K562 (cell line): Measurements from ENCODE around the gene ZNF487. TPM values are rescaled to one million over a fixed set of nuclear protein-coding genes. Genes with fewer than 3 reads are reported as not detected.

ENCODE experiments used
- ATAC-seq: fragments of 200-7000 bp; cut with Tn5 transposase; 3 replicates; pipeline ENCODE4 v1.9.1; 2020; ENCODE audit warnings: moderate library complexity
- BruUV-seq: library from RNA; stranded (reverse); fragments of 400-500 nt; replicated peaks from 2 replicates; lab custom pipeline; 2021; lab: Mats Ljungman, UMichigan
- CTCF ChIA-PET: fragments of 300-600 bp; formaldehyde crosslinking; extraction: SDS; loops from one replicate; lab custom pipeline; 2021; ENCODE audit warnings: low intra/inter-chr PET ratio; lab: Yijun Ruan, JAX
- POLR2A ChIA-PET: fragments of 300-600, 350-650 bp; sonication (Branson Sonifier 250); formaldehyde crosslinking; extraction: SDS; loops from one replicate; lab custom pipeline; 2021; ENCODE audit warnings: antibody characterized with exemption, inconsistent platforms; lab: Yijun Ruan, JAX
- DNase-seq, 4 experiments: peaks; one replicate each; pipeline versions ENCODE4 v3.0.0 to v3.0.0-alpha.2; 2011 to 2018; ENCODE audit warnings: low spot score in 3 of 4, mixed read lengths in 3 of 4; ENCODE audit errors: extremely low read depth in 1 of 4
- FAIRE-seq: peaks from 2 replicates; lab custom pipeline; 2011; peaks lifted over from hg19 to GRCh38; lab: Jason Lieb, UNC
- H2AFZ ChIP-seq: 2 replicates; pipeline ENCODE4 v1.6.0; 2011; ENCODE audit warnings: low read depth, low read length, control low read depth, inconsistent platforms
- H3K27ac ChIP-seq: fragments of 200-600 bp; 3 replicates; pipeline ENCODE4 v1.8.0; 2011; ENCODE audit warnings: low read depth, mild to moderate bottlenecking, control low read depth, inconsistent platforms, low read length, moderate library complexity, mixed read lengths; ENCODE audit errors: extremely low read depth
- H3K27me3 ChIP-seq, 2 experiments: fragments of 300-600 bp in 1 of 2; 2 replicates in 1 of 2; 3 replicates in 1 of 2; pipeline versions ENCODE4 v1.6.0 to v1.8.0; 2011; ENCODE audit warnings: inconsistent platforms in 2 of 2, low read length in 2 of 2, mild to moderate bottlenecking in 1 of 2, mixed read lengths in 1 of 2, moderate library complexity in 1 of 2; ENCODE audit not compliant: control insufficient read depth in 2 of 2, insufficient read depth in 2 of 2
- H3K36me3 ChIP-seq: fragments of 300-600 bp; 3 replicates; pipeline ENCODE4 v1.8.0; 2011; ENCODE audit warnings: mild to moderate bottlenecking, low read length, inconsistent platforms; ENCODE audit not compliant: control insufficient read depth, insufficient read depth
- H3K4me1 ChIP-seq, 2 experiments: fragments of 200-600 bp in 1 of 2; replicated peaks in 1 of 2; 2 replicates in 1 of 2; 3 replicates in 1 of 2; pipeline versions ENCODE4 v1.5.1 to v1.8.0; 2011; ENCODE audit warnings: inconsistent platforms in 2 of 2, low read length in 2 of 2, mild to moderate bottlenecking in 1 of 2, mixed read lengths in 1 of 2, moderate library complexity in 1 of 2; ENCODE audit not compliant: control insufficient read depth in 2 of 2, insufficient read depth in 2 of 2
- H3K4me2 ChIP-seq: 2 replicates; pipeline ENCODE4 v1.6.1; 2011; ENCODE audit warnings: low read length, control low read depth, inconsistent platforms, mixed read lengths; ENCODE audit not compliant: insufficient read depth
- H3K4me3 ChIP-seq: fragments of 200-600 bp; sonication (generic), shearing (Covaris generic); 2 replicates; pipeline ENCODE4 v1.5.1; 2016; ENCODE audit warnings: control low read depth, inconsistent platforms
- H3K79me2 ChIP-seq: fragments of 200-600 bp; 3 replicates; pipeline ENCODE4 v1.8.0; 2011; ENCODE audit warnings: low read length, inconsistent platforms; ENCODE audit not compliant: control insufficient read depth, insufficient read depth
- H3K9ac ChIP-seq, 2 experiments: 2 replicates each; pipeline versions ENCODE4 v1.6.0 to v1.6.1; 2011; ENCODE audit warnings: low read depth in 2 of 2, low read length in 2 of 2, control low read depth in 1 of 2, inconsistent platforms in 1 of 2, mild to moderate bottlenecking in 1 of 2, mixed read lengths in 1 of 2; ENCODE audit not compliant: insufficient read depth in 1 of 2
- H3K9me1 ChIP-seq: one replicate; pipeline ENCODE4 v1.6.0; 2011; ENCODE audit warnings: inconsistent platforms, mild to moderate bottlenecking, low read length, moderate library complexity; ENCODE audit not compliant: control insufficient read depth, insufficient read depth
- H3K9me3 ChIP-seq: replicated peaks from 2 replicates; pipeline ENCODE4 v1.5.1; 2011; ENCODE audit warnings: low read depth, low read length, inconsistent platforms; ENCODE audit not compliant: control insufficient read depth, insufficient read depth
- H4K20me1 ChIP-seq: replicated peaks from 2 replicates; pipeline ENCODE4 v1.6.1; 2011; ENCODE audit warnings: low read length, inconsistent platforms, mixed read lengths; ENCODE audit not compliant: control insufficient read depth, insufficient read depth
- CBFB ChIP-seq: sonication (generic); formaldehyde crosslinking; IDR thresholded peaks from 2 replicates; pipeline ENCODE4 v1.4.0; 2020; ENCODE audit warnings: mild to moderate bottlenecking, missing genetic modification reagents
- CREB1 ChIP-seq, 2 experiments: sonication (generic) in 1 of 2; formaldehyde crosslinking in 1 of 2; IDR thresholded peaks; 2 replicates each; pipeline versions ENCODE4 v1.6.1 to v1.8.0; 2012 to 2022; ENCODE audit warnings: inconsistent platforms in 1 of 2, mild to moderate bottlenecking in 1 of 2, missing genetic modification reagents in 1 of 2, moderate library complexity in 1 of 2
- EZH2 ChIP-seq: IDR thresholded peaks from 2 replicates; pipeline ENCODE4 v1.6.1; 2012; ENCODE audit warnings: low read depth, mild to moderate bottlenecking, inconsistent platforms, low read length, borderline replicate concordance
- GABPB2 ChIP-seq: fragments of 250-450 bp; sonication (Bioruptor Pico); conservative IDR thresholded peaks from 2 replicates; pipeline ENCODE4 v1.5.1; 2021; ENCODE audit warnings: mild to moderate bottlenecking
- KLF13 ChIP-seq: fragments of 450-650 bp; IDR thresholded peaks from 2 replicates; pipeline ENCODE4 v1.6.1; 2016; ENCODE audit warnings: missing genetic modification characterization, low read depth, mild to moderate bottlenecking, missing compliant biosample characterization, moderate library complexity, borderline replicate concordance
- LCOR ChIP-seq: sonication (generic); formaldehyde crosslinking; IDR thresholded peaks from 2 replicates; pipeline ENCODE4 v1.8.0; 2022; ENCODE audit warnings: mild to moderate bottlenecking, missing genetic modification reagents
- MTA3 ChIP-seq: fragments of 450-650 bp; formaldehyde crosslinking; IDR thresholded peaks from 2 replicates; pipeline ENCODE4 v1.6.1; 2017; ENCODE audit warnings: mild to moderate bottlenecking, borderline replicate concordance
- NCOA4 ChIP-seq: fragments of 450-650 bp; IDR thresholded peaks from 2 replicates; pipeline ENCODE4 v1.6.1; 2018; ENCODE audit warnings: mild to moderate bottlenecking; ENCODE audit not compliant: partially characterized antibody
- NR2C1 ChIP-seq, 2 experiments: fragments of 450-650 bp; IDR thresholded peaks; 2 replicates each; pipeline ENCODE4 v1.6.1; 2017; ENCODE audit warnings: mild to moderate bottlenecking in 2 of 2, antibody characterized with exemption in 1 of 2, inconsistent platforms in 1 of 2, missing compliant biosample characterization in 1 of 2, missing genetic modification characterization in 1 of 2
- NRF1 ChIP-seq, 2 experiments: fragments of 450-650 bp; IDR thresholded peaks in 1 of 2; conservative IDR thresholded peaks in 1 of 2; 2 replicates each; pipeline ENCODE4 v1.6.1; 2014; ENCODE audit warnings: mild to moderate bottlenecking in 2 of 2
- PCBP1 ChIP-seq: fragments of 200-400 bp; formaldehyde crosslinking; IDR thresholded peaks from 2 replicates; pipeline ENCODE4 v1.6.1; 2018; ENCODE audit warnings: mild to moderate bottlenecking, low read depth, low read length; ENCODE audit not compliant: poor library complexity, severe bottlenecking
- SRSF7 ChIP-seq: fragments of 200-400 bp; formaldehyde crosslinking; optimal IDR thresholded peaks from 2 replicates; pipeline ENCODE3; 2017; ENCODE audit warnings: mild to moderate bottlenecking, low read depth, low read length
- XRCC5 ChIP-seq: fragments of 200-400 bp; formaldehyde crosslinking; IDR thresholded peaks from 2 replicates; pipeline ENCODE4 v1.6.1; 2017; ENCODE audit warnings: low read depth, mild to moderate bottlenecking, low read length
- ZNF384 ChIP-seq: IDR thresholded peaks from 2 replicates; pipeline ENCODE4 v1.6.1; 2012; ENCODE audit warnings: low read depth, low read length, improper control_type of control experiment
- WGBS: fragments of 100-300 bp; shearing (Covaris generic); methylation state at CpG from one replicate; pipeline ENCODE4 v1.1.6; 2016; ENCODE audit warnings: low coverage, mixed read lengths; ENCODE audit not compliant: insufficient coverage; ENCODE audit errors: missing lambda C conversion rate; 5-methylcytosine and 5-hydroxymethylcytosine counted together
- in situ Hi-C: fragments of 300-500 bp; cut with MboI; formaldehyde crosslinking; loops from 4 replicates; pipeline ENCODE4 v1.15.0; 2018; ENCODE audit warnings: inconsistent platforms, mixed read lengths
- intact Hi-C: fragments of 100-400 bp; cut with micrococcal nuclease; formaldehyde crosslinking; loops from 2 replicates; pipeline ENCODE4 v1.14.2; 2022
- polyA plus RNA-seq, 8 experiments: library from polyadenylated mRNA; depleted of rRNA in 4 of 8; stranded (reverse) in 5 of 8; unstranded in 3 of 8; fragments of >200 nt; fragmentation: Nextera tagmentation in 2 of 8; fragmentation: Illumina TruSeq in 1 of 8; extraction: Ambion mirVana in 2 of 8; extraction: Trizol in 1 of 8; gene quantifications; 2 replicates each; pipeline versions ENCODE4 v1.2.1 to v1.2.3, GENCODE V29; 2011 to 2014; ENCODE audit warnings: inconsistent platforms in 1 of 8, missing spikeins in 1 of 8
- total RNA-seq, 7 experiments: library from RNA; depleted of rRNA in 6 of 7; stranded (reverse); fragments of >200 nt in 6 of 7; fragmentation: Illumina TruSeq in 2 of 7; extraction: Trizol in 2 of 7; gene quantifications; 2 replicates each; pipeline versions ENCODE4 v1.2.1 to v1.2.3, GENCODE V29; 2011 to 2021; ENCODE audit warnings: low replicate concordance in 1 of 7
- TF ChIP-seq, protein P1 (sequence below): fragments of 250-450 bp; sonication (Bioruptor Pico); IDR thresholded peaks from 2 replicates; pipeline ENCODE4 v1.5.0; 2022; ENCODE audit warnings: mild to moderate bottlenecking
- TF ChIP-seq, protein P2 (sequence below): sonication (generic); formaldehyde crosslinking; IDR thresholded peaks from 2 replicates; pipeline ENCODE4 v1.8.1; 2023; ENCODE audit warnings: missing genetic modification reagents, mild to moderate bottlenecking, borderline replicate concordance

Gene ZNF487
- total and polyA plus RNA-seq, 9 of the 15 experiments (the other 6 are each of a cell fraction or from before 2014, with no cell fraction given), result 1.9 to 6.5 (median 4.2) TPM

GRCh38 chr10:43448742-43449141, 11.8 kb downstream of the ZNF487 start:
- BruUV-seq, result no TSS peak
- intact Hi-C loops, result no loop called here
- TF ChIP-seq PCBP1 (no peak), LCOR (no peak), MTA3 (no peak), ZNF384 (peak; percentile 39; the same call in 1 of the 2 replicates), KLF13 (tag) (no peak), EZH2 (no peak), CREB1 (IDR thresholded peaks at IDR 0.05) (no peak), CREB1 (CRISPR knock-in tag; IDR thresholded peaks at IDR 0.05) (no peak), NRF1 (conservative IDR thresholded peaks at IDR 0.05 in 1 of 2, IDR thresholded peaks at IDR 0.05 in 1 of 2) (no peak), NCOA4 (no peak), NR2C1 (IDR thresholded peaks at IDR 0.05) (no peak), NR2C1 (tag; IDR thresholded peaks at IDR 0.05) (no peak), XRCC5 (no peak), SRSF7 (no peak), CBFB (CRISPR knock-in tag) (no peak), GABPB2 (CRISPR knock-in tag) (no peak)
- TF ChIP-seq, protein P1, sequence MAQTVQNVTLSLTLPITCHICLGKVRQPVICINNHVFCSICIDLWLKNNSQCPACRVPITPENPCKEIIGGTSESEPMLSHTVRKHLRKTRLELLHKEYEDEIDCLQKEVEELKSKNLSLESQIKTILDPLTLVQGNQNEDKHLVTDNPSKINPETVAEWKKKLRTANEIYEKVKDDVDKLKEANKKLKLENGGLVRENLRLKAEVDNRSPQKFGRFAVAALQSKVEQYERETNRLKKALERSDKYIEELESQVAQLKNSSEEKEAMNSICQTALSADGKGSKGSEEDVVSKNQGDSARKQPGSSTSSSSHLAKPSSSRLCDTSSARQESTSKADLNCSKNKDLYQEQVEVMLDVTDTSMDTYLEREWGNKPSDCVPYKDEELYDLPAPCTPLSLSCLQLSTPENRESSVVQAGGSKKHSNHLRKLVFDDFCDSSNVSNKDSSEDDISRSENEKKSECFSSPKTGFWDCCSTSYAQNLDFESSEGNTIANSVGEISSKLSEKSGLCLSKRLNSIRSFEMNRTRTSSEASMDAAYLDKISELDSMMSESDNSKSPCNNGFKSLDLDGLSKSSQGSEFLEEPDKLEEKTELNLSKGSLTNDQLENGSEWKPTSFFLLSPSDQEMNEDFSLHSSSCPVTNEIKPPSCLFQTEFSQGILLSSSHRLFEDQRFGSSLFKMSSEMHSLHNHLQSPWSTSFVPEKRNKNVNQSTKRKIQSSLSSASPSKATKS (CRISPR knock-in tag), result no peak
- TF ChIP-seq, protein P2, sequence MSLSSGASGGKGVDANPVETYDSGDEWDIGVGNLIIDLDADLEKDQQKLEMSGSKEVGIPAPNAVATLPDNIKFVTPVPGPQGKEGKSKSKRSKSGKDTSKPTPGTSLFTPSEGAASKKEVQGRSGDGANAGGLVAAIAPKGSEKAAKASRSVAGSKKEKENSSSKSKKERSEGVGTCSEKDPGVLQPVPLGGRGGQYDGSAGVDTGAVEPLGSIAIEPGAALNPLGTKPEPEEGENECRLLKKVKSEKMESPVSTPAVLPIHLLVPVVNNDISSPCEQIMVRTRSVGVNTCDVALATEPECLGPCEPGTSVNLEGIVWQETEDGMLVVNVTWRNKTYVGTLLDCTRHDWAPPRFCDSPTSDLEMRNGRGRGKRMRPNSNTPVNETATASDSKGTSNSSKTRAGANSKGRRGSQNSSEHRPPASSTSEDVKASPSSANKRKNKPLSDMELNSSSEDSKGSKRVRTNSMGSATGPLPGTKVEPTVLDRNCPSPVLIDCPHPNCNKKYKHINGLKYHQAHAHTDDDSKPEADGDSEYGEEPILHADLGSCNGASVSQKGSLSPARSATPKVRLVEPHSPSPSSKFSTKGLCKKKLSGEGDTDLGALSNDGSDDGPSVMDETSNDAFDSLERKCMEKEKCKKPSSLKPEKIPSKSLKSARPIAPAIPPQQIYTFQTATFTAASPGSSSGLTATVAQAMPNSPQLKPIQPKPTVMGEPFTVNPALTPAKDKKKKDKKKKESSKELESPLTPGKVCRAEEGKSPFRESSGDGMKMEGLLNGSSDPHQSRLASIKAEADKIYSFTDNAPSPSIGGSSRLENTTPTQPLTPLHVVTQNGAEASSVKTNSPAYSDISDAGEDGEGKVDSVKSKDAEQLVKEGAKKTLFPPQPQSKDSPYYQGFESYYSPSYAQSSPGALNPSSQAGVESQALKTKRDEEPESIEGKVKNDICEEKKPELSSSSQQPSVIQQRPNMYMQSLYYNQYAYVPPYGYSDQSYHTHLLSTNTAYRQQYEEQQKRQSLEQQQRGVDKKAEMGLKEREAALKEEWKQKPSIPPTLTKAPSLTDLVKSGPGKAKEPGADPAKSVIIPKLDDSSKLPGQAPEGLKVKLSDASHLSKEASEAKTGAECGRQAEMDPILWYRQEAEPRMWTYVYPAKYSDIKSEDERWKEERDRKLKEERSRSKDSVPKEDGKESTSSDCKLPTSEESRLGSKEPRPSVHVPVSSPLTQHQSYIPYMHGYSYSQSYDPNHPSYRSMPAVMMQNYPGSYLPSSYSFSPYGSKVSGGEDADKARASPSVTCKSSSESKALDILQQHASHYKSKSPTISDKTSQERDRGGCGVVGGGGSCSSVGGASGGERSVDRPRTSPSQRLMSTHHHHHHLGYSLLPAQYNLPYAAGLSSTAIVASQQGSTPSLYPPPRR (CRISPR knock-in tag), result no peak

More at GRCh38 chr10:43448742-43449141, 11.8 kb downstream of the ZNF487 start:
- Histone ChIP-seq H4K20me1 (no peaks in the 10 kb centered on the region), H3K4me1 (peaks cover 0 to 5% of the 10 kb centered on the region in 2 experiments; a peak in 1 of 5 replicates), H3K27ac (no peak overlapping the region), H3K9me1 (no peaks in the 10 kb centered on the region), H3K4me2 (no peak overlapping the region), H3K4me3 (no peak overlapping the region), H3K9ac (no peak overlapping the region), H3K79me2 (no peaks in the 10 kb centered on the region), H3K27me3 (no peaks in the 10 kb centered on the region), H3K36me3 (no peaks in the 10 kb centered on the region), H2AFZ (no peak overlapping the region), H3K9me3 (peaks cover 7% of the 10 kb centered on the region; the same call in 1 of the 2 replicates)
- ATAC-seq (peak; percentile 50), DNase-seq (no peak), FAIRE-seq (no peak)
- ChIA-PET CTCF (no interaction called here), POLR2A (interaction anchor here (0.6 to 2.0 kb wide), 5 partner anchors 13 to 63 kb away, joined by 3 to 10 read pairs (median 4); partner anchors contain the start of gene ZNF487)
- in situ Hi-C loops, result no loop called here
- 31% methylated on average over 2 of the region's 2 CpGs for WGBS
